DND-41 (cell line): ENCODE results near the gene EPHB2.

Experiments
- CTCF ChIP-seq: IDR thresholded peaks from 2 replicates; pipeline ENCODE4 v1.5.1; 2012; ENCODE audit warnings: borderline replicate concordance, low read length, moderate library complexity, mild to moderate bottlenecking; ENCODE audit not compliant: poor library complexity, severe bottlenecking; ENCODE audit errors: extremely low read depth
- EZH2 ChIP-seq: IDR thresholded peaks from 3 replicates; pipeline ENCODE4 v1.6.1; 2012; ENCODE audit warnings: borderline replicate concordance, low read depth, mild to moderate bottlenecking, moderate library complexity, low read length, inconsistent platforms; ENCODE audit not compliant: severe bottlenecking

GRCh38 chr1:22853651-22854185 lies 143.1 kb downstream of the EPHB2 start:
- TF ChIP-seq CTCF: no peak
- TF ChIP-seq EZH2: no peak
